H1 (cell line): ENCODE data around the gene TPRA1. TPM values are rescaled to one million over a fixed set of nuclear protein-coding genes. Genes with fewer than 3 reads are reported as not detected.

Source experiments
- BCL11A ChIP-seq, 2 experiments: IDR thresholded peaks; one replicate each; pipeline ENCODE4 v1.6.1; 2011; ENCODE audit warnings: low read depth in 2 of 2, low read length in 2 of 2, mild to moderate bottlenecking in 2 of 2
- EP300 ChIP-seq, 2 experiments: IDR thresholded peaks; 1 replicate in 1 of 2; 2 replicates in 1 of 2; pipeline ENCODE4 v1.6.1; 2011 to 2012; ENCODE audit warnings: low read depth in 2 of 2, low read length in 2 of 2, mild to moderate bottlenecking in 2 of 2, borderline replicate concordance in 1 of 2, inconsistent platforms in 1 of 2, moderate library complexity in 1 of 2
- GABPA ChIP-seq: IDR thresholded peaks from 2 replicates; pipeline ENCODE4 v1.6.1; 2011; ENCODE audit warnings: mild to moderate bottlenecking, low read length, moderate library complexity, borderline replicate concordance; ENCODE audit not compliant: insufficient read depth
- NRF1 ChIP-seq: IDR thresholded peaks from 2 replicates; pipeline ENCODE4 v1.6.1; 2011; ENCODE audit warnings: mild to moderate bottlenecking, low read depth, low read length, improper control_type of control experiment
- POLR2A ChIP-seq, 2 experiments: IDR thresholded peaks; 1 replicate in 1 of 2; 2 replicates in 1 of 2; pipeline ENCODE4 v1.6.1; 2011; ENCODE audit warnings: low read depth in 2 of 2, low read length in 2 of 2, mild to moderate bottlenecking in 2 of 2; ENCODE audit errors: control extremely low read depth in 1 of 2
- TBP ChIP-seq: IDR thresholded peaks from 2 replicates; pipeline ENCODE4 v1.6.1; 2011; ENCODE audit warnings: low read depth, low read length, improper control_type of control experiment
- TCF12 ChIP-seq: IDR thresholded peaks from 2 replicates; pipeline ENCODE4 v1.6.1; 2011; ENCODE audit warnings: low read depth, mild to moderate bottlenecking, low read length
- TEAD4 ChIP-seq: IDR thresholded peaks from 2 replicates; pipeline ENCODE4 v1.6.1; 2012; ENCODE audit warnings: low read depth, low read length, inconsistent platforms, mixed read lengths
- polyA plus RNA-seq, 7 experiments: library from polyadenylated mRNA; depleted of rRNA in 3 of 7; stranded (reverse) in 5 of 7; unstranded in 2 of 7; fragments of >200 nt in 5 of 7; fragments of 200-250 nt in 2 of 7; gene quantifications; 1 replicate in 5 of 7; 2 replicates in 1 of 7; 4 replicates in 1 of 7; pipeline versions ENCODE4 v1.2.1 to v1.2.3, GENCODE V29; 2011 to 2013; ENCODE audit warnings: missing spikeins in 2 of 7, mixed read lengths in 2 of 7
- total RNA-seq: library from RNA; stranded (reverse); fragmentation: NEBNext Ultra II Directional; extraction: Animal tissue kit (Norgen Biotek cat#: 25700); gene quantifications from 2 replicates; pipeline ENCODE4 v1.2.1, GENCODE V29; 2021

Gene TPRA1
- total and polyA plus RNA-seq, 2 of the 8 experiments (the other 6 are each of a cell fraction or from before 2014, with no cell fraction given) = 18.8 to 38.5 TPM

- TF ChIP-seq NRF1 = no peak
- TF ChIP-seq EP300 (IDR thresholded peaks at IDR 0.05; ENCODE audit: borderline replicate concordance in 1 of 2, low read depth in 2 of 2, low read length in 2 of 2) = no peak
- TF ChIP-seq TBP = no peak
- TF ChIP-seq BCL11A (IDR thresholded peaks at IDR 0.05; ENCODE audit: low read depth in 2 of 2, low read length in 2 of 2) = no peak
- TF ChIP-seq GABPA = no peak
- TF ChIP-seq TEAD4 = no peak
- TF ChIP-seq TCF12 = no peak
- no peak for TF ChIP-seq POLR2A (IDR thresholded peaks at IDR 0.05; ENCODE audit: control extremely low read depth in 1 of 2, low read depth in 2 of 2, low read length in 2 of 2)
These were observed 2.6 kb upstream of the TPRA1 start (continued) for GRCh38 chr3:127593178-127593577.
